ENCODE data around the gene PLCH2.
"Not testable (repeated sequence)": the region's sequence is repeated elsewhere in the genome, so short reads cannot be mapped to it uniquely, and the experiment has no call there.

The PLCH2 gene

GRCh38 chr1:2476061-2476999 lies at the start of gene PLCH2:
Gene PLCH2 (plus strand): TSS chr1:2476289. CDS start chr1:2476589, 300 bp downstream.
- DNase-seq (ENCODE audit: low read depth) = no peak

- no peak for DNase-seq (ENCODE audit: low read depth)
Measured at GRCh38 chr1:2426540-2426939, 49.5 kb upstream of the PLCH2 start.

- DNase-seq (ENCODE audit: low read depth) = no peak
Measured at GRCh38 chr1:2427051-2427450, 49.0 kb upstream of the PLCH2 start.

- DNase-seq (ENCODE audit: low read depth) = no peak
Measured at GRCh38 chr1:2427976-2428375, 48.1 kb upstream of the PLCH2 start.

GRCh38 chr1:2428490-2428889 lies 47.6 kb upstream of the PLCH2 start:
- DNase-seq (ENCODE audit: low read depth) = no peak

GRCh38 chr1:2429780-2430591 lies 46.1 kb upstream of the PLCH2 start:
- DNase-seq (ENCODE audit: low read depth) = no peak

- no peak for DNase-seq (ENCODE audit: low read depth)
Measured at GRCh38 chr1:2430592-2430973, 45.5 kb upstream of the PLCH2 start.

- no peak for DNase-seq (ENCODE audit: low read depth)
Measured at GRCh38 chr1:2431103-2431502, 45.0 kb upstream of the PLCH2 start.

GRCh38 chr1:2431518-2431917 lies 44.6 kb upstream of the PLCH2 start:
- DNase-seq (ENCODE audit: low read depth) = no peak

GRCh38 chr1:2432441-2432844 lies 43.6 kb upstream of the PLCH2 start:
- no peak for DNase-seq (ENCODE audit: low read depth)

- no peak for DNase-seq (ENCODE audit: low read depth)
Measured at GRCh38 chr1:2433196-2433595, 42.9 kb upstream of the PLCH2 start.

GRCh38 chr1:2433936-2434655 lies 42.0 kb upstream of the PLCH2 start:
- DNase-seq (ENCODE audit: low read depth) = no peak

- no peak for DNase-seq (ENCODE audit: low read depth)
Measured at GRCh38 chr1:2435091-2435490, 41.0 kb upstream of the PLCH2 start.

GRCh38 chr1:2435746-2436355 lies 40.2 kb upstream of the PLCH2 start:
- DNase-seq (ENCODE audit: low read depth) = no peak

GRCh38 chr1:2436876-2437275 lies 39.2 kb upstream of the PLCH2 start:
- DNase-seq (ENCODE audit: low read depth) = no peak

GRCh38 chr1:2437617-2438016 lies 38.5 kb upstream of the PLCH2 start:
- DNase-seq (ENCODE audit: low read depth) = no peak

- DNase-seq (ENCODE audit: low read depth) = no peak
Measured at GRCh38 chr1:2438038-2438437, 38.1 kb upstream of the PLCH2 start.

- DNase-seq (ENCODE audit: low read depth) = no peak
Measured at GRCh38 chr1:2438641-2439040, 37.4 kb upstream of the PLCH2 start.

GRCh38 chr1:2439369-2439768 lies 36.7 kb upstream of the PLCH2 start:
- no peak for DNase-seq (ENCODE audit: low read depth)

- not testable (repeated sequence) for DNase-seq (ENCODE audit: low read depth)
Measured at GRCh38 chr1:2440346-2440745, 35.7 kb upstream of the PLCH2 start.

- DNase-seq (ENCODE audit: low read depth) = no peak
Measured at GRCh38 chr1:2441746-2442145, 34.3 kb upstream of the PLCH2 start.

- DNase-seq (ENCODE audit: low read depth) = no peak
Measured at GRCh38 chr1:2442661-2443060, 33.4 kb upstream of the PLCH2 start.
